NCI-H82 (cell line): ENCODE results near the gene LLCFC1.
A peak's percentile ranks its signal among the peaks of the same experiment; 100 is the strongest.

Experiments used
- DNase-seq: peaks from one replicate; lab custom pipeline; 2025; lab: John Stamatoyannopoulos, UW

Gene LLCFC1

DNA sequence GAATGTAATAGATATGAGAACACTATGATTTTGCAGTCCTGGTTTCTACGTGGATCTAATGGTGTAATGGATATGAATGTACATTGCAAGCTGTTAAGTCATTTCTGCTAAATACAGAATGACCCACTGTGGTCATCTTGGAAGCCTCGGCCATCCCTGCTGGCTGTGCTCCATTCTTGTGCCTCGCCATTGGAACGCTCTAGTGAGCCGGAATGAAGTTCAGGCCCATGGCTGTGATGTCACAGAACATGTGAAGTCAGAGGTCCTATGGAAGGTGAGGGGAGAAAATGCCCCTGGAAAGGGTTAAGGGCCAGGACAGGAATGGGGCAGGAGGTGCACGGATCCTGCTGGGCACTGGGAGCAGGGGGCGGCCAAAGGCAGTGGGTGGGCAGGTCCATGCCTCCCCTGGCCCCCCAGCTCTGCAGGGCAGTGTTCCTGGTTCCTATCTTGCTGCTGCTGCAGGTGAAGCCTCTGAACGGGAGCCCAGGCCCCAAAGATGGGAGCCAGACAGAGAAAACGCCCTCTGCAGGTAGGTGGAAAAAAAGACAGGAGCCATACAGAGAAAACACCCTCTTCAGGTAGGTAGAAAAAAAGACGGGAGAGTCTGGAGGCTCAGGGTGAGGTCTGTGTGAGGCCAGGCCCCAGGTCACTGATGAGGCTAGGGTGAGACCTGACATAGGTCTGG lies at the start of gene LLCFC1:
Gene LLCFC1 (plus strand): TSS at position 259 of the 685 bp plus-strand sequence. CDS start 138 bp downstream, at position 397.
- peak; percentile 15 for DNase-seq

DNA sequence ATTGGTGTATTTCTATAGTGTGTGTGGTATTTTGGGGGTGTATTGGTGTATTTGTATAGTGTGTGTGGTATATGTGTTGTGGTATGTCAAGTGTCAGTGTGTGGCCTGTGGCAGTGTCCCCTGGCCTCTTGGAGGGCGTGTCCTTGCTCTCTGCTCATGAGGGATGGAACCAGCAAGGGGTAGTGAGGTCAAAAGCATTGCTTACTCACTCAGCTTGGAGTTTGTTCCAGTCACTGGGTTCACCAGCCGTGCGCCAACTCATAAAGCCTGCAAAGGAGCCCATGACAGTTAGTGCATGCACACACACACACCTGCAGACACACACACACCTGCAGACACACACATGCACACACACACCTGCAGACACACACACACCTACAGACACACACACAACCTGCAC lies 49.5 kb upstream of the LLCFC1 start:
- DNase-seq = no peak

DNA sequence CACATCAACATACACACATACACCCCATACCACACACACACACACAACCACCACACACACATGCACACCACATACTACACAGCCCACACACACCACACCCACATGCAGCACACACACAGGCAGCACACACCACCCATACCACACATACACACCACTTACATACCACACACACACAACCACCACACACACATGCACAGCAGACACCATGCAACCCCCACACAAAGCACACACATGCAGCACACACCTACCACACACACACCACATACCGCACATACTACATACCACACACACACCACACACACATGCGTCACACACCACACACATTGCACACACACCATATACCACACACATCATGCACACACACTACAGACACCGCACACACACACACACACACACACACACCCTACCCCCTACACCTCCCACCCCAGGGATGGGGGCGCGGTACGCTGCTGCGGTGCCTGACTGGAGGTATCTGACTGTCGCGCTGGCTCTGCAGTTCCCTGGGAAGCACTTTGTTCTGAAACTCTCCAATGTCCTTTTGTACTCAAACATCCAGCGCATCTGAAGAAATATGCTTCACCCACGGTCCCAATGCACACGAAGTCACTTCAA lies 48.3 kb upstream of the LLCFC1 start:
- DNase-seq = no peak

DNA sequence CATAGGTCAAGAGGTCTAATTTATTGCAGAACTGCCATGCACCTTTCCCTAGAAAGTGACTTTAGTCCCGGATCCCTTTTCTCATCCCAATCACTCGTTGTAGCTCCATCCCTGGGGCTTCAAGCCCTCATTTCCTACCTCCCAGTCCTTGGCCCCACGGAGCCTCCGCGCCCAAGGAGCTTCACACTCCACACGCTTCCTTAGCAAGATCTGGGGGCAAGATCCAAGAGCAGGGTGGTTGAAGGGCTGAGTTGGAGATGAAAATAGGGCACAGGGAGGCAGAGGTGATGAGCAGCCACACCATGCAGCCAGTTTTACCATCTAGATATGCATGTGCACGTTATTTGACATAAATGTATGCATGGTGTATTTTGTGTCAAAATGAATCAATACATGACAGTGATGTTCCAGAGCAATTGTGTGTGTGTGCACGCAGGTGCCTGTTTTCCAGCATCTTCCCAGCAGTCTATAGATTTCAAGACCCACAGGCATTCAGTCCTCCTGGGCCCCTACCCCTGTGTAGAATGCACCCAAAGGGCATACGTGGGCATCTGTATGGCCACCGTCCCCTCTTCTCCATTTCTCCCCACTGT lies 47.7 kb upstream of the LLCFC1 start:
- DNase-seq = no peak

DNA sequence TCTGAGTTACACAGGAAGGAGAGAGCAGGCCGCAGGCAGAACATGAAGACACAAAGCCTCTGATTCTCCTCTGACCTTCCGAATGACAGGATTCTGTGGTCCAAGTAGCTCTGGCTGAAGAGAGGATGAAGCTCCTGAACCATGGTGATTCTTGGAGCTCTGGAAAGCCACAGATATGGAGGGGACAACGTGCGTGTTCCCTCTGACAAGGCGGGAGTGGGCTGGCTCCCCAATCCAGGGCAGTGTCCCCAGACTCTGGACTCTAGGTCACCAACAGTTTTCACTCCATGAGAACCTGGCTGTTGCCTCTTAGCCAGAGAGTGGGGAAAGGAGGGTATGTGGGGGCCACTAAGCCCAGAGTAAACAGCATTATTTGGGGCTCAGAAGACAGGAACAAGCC lies 46.3 kb upstream of the LLCFC1 start:
- DNase-seq = no peak

DNA sequence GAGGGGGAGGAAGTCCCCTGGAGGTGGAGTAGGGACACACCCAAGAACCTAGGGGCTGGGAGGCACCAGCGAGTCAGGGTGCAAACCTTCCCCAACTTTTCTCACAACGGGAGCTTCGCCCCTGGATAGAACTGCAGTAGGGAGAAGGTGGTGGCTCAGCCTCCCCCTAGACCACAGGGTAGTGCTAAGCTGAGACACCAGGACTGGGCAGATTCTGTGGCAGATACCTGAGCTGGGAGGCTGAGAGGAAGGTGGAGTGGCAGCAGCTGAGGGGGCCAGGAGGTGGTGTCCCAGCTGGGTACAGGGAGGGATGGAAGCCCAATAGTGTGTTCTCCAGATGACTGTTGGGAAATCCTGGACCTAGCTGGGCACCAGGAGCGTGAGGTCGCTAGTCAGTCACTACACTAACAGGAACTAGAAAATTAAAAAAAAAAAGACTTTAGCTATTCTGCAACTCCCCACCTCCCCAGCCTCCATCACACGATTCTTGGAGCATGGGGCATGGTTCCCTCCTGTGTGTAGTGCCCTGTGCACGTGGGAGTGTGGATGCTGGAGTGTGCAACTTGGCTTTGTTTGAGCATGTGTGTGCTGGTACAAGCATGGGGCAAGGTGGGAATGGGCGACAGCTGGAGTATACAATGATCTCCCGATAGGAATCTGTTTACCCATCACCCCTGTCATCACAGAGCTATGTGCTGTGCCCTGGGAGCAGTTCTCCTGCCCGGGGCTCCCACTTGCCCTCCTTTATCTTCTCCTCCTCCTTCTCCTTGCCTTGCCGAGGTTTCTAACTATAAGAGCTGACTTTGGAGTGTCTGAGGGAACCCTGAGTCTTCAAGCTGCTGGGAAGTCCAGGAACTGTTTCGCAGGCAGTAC lies 44.9 kb upstream of the LLCFC1 start:
- no peak for DNase-seq

DNA sequence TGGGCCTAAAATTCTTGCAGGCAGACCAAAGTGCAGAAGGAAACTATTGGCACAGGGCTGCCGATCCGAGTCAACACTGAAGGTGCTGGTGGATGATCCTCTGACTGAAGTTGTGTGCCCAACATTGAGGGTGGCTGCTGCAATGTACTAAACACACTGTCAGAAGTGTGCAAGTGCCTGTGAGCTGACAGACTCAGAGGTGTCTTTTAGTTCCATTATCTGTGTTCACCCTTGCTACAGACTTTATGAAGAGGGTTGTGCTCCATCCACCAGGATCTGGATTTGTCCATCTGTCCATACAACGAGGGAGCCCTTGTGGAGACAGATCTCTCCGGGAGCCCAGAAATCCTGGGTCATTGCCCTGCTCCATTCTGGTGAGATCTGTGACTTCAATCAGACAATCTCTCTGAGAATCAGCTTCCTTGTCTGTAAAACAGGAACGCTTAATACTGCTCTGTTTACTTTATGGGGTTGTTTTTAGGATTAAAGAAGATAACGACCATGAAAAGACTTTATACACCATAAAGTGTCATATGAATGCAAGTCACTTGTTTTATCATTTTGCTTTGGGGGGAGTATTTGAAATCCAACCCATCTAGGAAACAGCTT lies 44.2 kb upstream of the LLCFC1 start:
- no peak for DNase-seq

DNA sequence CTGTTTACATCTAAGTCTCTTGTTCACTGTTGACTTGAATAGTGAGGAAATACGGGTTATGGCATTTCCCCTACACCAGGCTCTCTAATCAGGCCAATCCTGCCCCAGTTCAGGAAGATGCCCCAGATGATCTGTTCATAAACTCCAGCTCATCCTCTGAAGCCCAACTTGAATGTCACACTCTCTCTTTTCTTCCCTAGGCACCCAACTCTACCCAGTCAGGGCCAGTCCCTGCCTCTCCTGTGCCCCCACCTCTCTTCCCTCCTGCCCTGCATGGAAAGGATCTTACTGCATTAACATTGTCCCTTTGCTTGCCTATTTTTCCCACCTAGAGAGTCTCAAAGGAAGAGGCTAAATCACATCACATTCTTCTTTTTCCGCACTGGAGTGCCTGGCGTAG lies 43.1 kb upstream of the LLCFC1 start:
- DNase-seq = no peak

DNA sequence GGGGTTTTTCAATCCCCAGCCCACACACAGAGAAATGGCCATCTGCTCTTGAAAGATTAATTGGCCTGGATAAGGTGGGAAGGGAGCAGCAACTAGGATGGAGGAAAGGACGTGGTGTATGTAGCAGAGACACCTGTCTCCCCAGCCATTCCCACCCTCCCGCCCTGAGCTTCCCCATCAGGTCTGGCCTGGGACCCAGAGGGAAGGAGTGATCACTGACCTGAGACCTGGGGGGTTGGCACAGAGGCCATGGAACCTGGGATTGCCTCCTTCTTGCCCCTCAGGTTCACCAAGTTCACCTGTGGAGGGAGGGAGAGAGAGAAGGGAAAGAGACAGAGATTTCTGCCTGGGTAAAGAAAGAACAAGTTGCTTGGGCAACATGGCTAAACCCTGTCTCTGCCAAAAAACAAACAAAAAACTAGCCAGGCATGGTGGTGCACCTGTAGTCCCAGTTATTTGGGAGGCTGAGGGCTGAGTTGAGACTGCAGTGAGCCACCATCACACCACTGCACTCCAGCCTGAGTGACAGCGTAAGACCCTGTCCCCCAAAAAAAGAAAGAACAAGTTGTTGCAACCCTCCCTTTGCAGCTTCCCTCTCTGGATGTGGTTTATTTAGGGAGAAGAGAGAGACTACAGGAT lies 42.4 kb upstream of the LLCFC1 start:
- no peak for DNase-seq

DNA sequence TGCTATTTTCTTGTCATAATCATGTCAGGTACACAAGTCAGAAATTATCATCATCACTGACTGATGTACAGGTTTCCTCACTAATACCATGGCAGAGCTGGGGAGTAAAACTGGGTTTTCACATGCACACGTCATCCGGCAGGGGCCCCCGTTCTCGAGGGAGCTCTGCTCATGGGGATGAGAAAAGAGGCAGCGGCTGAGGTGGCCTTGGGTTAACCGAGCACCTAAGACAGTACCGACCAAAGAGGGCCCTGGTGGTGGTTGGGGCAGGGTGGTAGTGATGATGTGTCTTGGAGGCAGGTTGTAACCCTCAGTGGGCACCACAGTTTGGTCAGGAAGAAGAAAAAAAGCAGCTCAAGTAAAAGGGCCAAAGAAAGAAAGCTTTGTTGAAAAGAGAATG lies 41.6 kb upstream of the LLCFC1 start:
- DNase-seq = no peak

DNA sequence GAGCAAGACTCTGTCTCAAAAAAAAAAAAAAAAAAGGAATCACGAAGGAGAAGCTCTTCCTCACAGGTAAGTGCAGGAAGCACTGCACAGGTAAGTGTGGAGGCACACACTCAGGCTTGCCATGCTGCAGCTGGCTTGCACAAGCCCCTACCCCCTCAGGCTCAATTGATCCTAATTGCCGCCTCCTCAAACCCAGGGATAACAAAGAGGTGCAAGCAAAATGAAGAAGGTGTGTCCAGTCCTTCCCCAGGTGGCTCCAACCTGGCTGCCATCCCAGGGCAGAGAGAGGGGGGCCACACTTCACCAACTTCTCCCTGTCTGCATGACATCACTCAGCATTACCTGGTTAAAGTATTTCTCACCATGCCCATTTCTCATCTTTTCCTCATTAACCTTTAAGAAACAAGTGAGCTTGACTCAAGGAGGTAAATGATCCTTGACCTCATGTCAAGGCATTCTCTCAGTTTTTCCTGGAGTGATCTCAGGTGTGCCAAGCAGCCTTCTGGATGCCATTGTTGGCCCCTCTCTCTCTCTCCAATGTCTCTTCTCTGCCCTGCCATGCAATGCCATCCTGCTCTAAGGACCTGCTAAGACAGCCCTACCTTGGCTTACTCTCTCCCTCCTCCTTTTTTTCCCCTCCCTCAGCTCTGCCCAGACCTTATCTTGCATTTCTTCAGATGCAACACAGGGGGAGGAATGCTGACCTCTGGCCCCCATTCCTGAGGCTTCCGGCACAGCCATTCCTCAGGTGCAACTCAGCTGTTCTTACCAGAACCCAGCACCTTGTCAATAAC lies 40.7 kb upstream of the LLCFC1 start:
- no peak for DNase-seq

DNA sequence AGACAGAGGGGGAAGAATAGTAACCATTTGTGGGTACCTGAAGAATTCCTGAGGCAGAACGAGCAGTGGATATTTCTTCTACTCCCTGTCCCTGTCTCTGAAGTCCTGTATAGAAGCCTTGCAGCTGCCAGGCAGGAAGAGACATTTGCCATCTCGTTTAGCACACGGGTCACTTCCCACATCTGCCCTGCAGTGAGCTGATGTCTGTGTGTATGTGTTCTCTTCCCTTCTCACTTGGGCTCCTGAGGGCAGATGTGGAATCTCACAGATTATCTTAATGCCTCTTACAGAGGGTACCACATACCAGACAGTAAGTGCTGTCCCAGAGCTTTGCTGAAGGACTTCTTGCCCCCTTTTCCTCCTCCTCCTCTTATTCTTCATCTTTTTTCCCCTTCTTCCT lies 39.6 kb upstream of the LLCFC1 start:
- DNase-seq = no peak

DNA sequence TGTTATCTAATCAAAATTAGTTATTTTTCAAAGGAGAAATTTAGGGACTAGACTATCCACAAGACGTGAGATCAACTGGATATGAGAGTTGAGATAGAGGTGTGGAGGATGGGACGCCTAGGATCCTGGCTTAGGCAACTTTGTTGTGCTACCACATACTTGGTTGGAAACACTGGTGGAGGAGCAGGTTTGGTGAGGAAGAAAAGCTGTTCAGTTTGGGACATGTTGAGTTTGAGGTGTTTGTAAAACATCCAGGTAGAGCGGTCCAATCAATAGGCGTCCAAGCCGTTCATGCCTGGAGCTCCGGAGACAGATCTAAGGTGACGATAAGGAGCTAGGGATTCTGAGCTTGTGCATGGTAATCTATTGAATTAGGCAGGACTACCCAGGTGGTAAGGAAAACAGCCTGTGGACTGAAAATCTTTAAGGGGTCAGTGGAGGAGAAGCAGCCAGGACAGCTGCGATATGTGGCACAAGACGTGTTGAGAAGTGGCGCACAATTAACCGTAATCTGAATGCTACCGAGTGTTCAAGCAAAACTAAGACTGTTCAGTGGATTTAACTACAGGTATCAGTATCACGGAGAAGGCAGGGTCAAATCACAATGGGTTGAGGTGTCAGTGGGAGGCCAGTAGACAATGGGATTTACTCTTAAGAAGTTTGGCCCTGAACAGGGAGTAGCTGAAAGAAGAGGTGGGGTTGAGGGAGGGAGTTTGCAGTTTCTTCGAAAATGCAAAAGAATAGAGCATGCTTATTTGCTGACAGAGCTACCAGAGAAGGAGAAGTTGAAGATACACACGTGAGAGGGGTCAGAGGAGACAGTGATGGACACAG lies 37.6 kb upstream of the LLCFC1 start:
- no peak for DNase-seq

DNA sequence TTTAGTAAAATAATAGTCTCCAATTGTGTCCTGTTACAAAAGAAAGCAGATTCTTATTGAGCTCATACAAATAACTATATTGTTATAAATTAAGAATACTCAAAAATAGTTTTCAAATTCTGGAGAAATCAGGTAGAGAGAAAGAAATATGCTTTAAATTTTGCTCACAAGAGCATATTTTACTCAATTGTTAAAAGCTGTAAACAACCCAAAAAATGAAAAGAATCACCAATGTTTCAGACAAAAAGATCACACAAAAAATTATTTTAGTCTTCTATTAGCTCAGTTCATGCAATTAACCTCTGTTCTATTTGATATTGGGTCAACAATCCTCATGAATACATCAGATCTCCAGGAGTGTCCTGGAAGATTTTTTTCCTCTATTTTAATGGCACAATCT lies 35.2 kb upstream of the LLCFC1 start:
- no peak for DNase-seq

DNA sequence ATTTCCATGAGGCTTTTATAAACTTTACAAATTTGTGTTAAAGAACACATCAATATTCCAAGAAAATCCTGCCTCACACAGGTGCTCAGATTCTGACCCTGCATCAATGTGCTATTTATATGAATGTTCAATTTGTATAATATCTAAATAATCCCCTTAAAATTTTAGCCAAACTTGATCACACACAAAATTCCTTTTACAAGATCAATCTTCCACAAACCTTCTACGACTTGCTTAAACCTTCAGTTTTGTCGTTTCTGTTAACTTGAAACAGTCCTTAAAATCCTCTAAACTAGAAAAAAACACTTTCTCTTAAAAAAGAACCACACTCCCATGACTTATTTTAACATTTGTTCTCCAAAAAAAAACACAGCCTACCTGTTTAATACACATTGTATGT lies 33.5 kb upstream of the LLCFC1 start:
- no peak for DNase-seq

DNA sequence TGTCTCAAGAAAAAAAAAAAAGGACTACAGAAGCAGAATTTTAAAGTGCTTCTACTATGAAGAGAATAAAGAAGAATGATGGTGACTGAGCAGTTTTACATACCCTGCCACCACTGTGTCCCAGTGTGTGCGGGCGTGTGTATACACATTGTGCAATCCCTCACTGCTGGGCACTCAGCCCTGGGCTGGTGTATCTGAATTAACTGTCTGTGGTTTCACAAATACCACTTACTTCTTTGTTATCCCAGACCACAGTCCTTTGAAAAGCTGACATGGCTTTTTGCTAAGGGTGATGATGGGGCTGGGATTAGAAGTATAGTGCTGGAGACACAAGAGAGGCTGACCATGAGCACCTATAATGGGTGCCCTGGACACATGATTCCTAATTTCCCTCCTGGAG lies 32.6 kb upstream of the LLCFC1 start:
- no peak for DNase-seq

DNA sequence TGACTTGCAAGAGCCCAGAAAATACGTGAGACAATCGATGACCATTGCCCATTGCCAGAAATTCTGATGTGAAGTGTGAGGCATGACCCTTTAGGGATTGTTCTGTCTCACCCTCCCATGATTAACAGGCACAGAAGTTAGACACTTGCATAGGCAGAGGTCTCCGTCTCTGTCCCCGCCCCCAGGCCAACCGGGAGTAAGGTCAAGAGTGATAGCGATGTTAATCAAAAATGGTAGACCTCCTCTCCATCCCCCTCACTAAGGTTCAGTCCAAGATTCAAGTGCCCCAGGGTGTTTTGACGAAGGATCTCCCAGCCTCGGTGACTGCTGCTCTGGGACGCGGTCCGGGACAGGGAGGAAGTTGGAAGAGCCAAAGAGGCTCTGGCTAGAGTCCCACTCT lies 31.0 kb upstream of the LLCFC1 start:
- no peak for DNase-seq

DNA sequence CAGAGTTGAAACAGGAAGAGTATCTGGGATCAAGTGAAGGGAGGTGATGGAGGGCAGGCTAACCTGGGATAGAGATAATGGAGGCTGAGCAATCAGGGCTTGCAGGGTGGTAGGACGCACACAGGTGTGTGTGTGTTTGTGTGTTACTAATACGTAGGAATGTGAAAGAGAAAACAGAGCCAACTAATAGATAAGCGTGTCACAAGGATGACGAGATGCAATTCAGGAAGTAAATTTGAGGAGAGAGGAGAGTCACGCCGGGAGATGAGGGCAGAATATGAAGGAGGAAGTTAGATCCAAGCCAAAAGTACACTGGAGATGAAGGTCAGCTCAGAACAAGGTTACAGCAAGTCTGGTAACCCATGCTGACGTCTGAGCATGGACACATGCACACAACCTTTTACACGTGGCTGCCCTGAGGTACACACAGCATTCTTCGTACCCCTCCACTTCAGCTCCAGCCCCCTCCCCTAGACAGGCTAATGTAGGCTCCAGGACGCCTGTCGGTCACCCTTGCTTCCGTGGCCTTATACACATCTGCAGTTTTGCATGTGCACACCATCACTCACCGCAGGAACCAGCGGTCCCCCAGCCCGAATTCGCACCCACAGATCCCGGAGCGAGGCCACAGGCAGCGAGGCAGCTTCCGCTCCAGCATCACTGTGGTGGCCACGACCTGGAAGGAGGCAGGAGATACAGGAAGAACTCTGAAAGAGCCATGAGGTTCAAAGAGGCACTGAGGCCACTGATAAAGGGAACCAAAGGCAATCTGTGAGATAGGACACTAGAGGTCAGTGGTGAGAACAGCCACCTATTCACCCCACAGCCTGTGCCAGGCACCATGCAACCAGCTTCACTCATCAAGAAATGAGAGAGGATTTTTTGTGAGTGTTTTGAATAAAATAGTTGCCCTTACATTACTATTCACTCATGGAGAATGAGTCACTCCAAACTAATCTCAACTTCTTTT lies 30.1 kb upstream of the LLCFC1 start:
- peak; percentile 47 for DNase-seq

DNA sequence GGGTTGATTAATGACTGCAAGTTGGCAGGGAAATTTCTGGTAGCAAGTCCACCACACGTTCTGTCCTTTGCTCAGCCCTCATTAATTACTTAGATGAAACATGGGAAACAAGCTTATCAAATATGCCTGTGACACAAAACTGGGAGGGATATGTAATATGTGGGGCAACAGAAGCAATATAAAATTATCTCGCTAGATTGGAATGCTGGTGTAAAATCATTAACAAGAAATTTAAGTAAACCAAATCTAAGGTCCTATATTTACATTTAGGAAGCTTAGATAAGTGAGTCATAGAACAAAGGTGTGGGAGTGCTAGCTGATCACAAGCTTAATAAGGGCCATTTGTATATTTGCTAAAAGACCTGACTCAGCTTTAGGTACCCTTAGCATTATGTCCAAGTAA lies 29.3 kb upstream of the LLCFC1 start:
- no peak for DNase-seq
